Activated CD8-positive, alpha-beta T cell treated with anti-CD3 and anti-CD28 coated beads for 36 hours (primary cell): ENCODE measurements around the gene NEDD4L. TPM values are rescaled to one million over a fixed set of nuclear protein-coding genes. Genes with fewer than 3 reads are reported as not detected.

ENCODE experiments used
- ATAC-seq: fragments of 200-7000 bp; cut with Tn5 transposase; one replicate; pipeline ENCODE4 v1.10.0; 2021; ENCODE audit warnings: mild to moderate bottlenecking, moderate library complexity
- CTCF ChIA-PET: fragments of 350-600 bp; sonication (Branson Sonifier 250); formaldehyde crosslinking; loops from one replicate; lab custom pipeline; 2021; ENCODE audit warnings: antibody characterized with exemption; lab: Charles Lee
- POLR2A ChIA-PET: fragments of 350-600 bp; sonication (Branson Sonifier 250); formaldehyde crosslinking; loops from one replicate; lab custom pipeline; 2021; ENCODE audit warnings: antibody characterized with exemption; lab: Charles Lee
- DNase-seq: peaks from one replicate; pipeline ENCODE4 v3.0.0-alpha.2; 2020
- H3K27ac Mint-ChIP-seq: one replicate; pipeline ENCODE4 v1.8.0; 2021; ENCODE audit warnings: mild to moderate bottlenecking, mixed read lengths
- H3K27me3 Mint-ChIP-seq: one replicate; pipeline ENCODE4 v1.8.0; 2021; ENCODE audit warnings: mixed read lengths
- H3K36me3 Mint-ChIP-seq: one replicate; pipeline ENCODE4 v1.8.0; 2021; ENCODE audit warnings: low read depth, mixed read lengths
- H3K4me1 Mint-ChIP-seq: one replicate; pipeline ENCODE4 v1.8.0; 2021; ENCODE audit warnings: low read depth, mixed read lengths
- H3K4me3 Mint-ChIP-seq: one replicate; pipeline ENCODE4 v1.8.0; 2021; ENCODE audit warnings: mild to moderate bottlenecking, moderate library complexity, mixed read lengths
- H3K9me3 Mint-ChIP-seq: one replicate; pipeline ENCODE4 v1.8.0; 2021; ENCODE audit warnings: mixed read lengths
- intact Hi-C: fragments of 100-400 bp; cut with micrococcal nuclease; formaldehyde crosslinking; loops from one replicate; pipeline ENCODE4 v1.10.0; 2022
- total RNA-seq, 2 experiments: library from RNA; stranded (reverse); gene quantifications; one replicate each; pipeline ENCODE4 v1.2.3, GENCODE V29; 2021
- TF ChIP-seq, protein P1 (sequence below): fragments of 200-600 bp; IDR thresholded peaks from one replicate; pipeline ENCODE4 v1.8.0; 2022; ENCODE audit warnings: antibody characterized with exemption, mild to moderate bottlenecking

NEDD4L gene
- total RNA-seq, 2 experiments from 2014 or later = 7.5 to 8.5 TPM

DNA sequence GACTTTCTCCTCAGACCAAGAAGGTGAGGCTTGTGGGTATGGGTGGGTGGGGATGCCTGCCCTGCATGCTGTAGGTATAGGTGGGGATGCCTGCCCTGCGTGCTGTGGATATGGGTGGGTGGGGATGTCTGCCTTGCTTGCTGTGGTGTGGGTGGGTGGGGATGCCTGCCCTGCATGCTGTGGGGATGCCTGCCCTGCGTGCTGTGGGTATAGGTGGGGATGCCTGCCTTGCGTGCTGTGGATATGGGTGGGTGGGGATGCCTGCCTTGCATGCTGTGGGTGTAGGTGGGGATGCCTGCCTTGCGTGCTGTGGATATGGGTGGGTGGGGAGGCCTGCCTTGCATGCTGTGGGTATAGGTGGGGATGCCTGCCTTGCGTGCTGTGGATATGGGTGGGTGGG is 278.4 kb downstream of the NEDD4L start:
- Mint-ChIP-seq H3K4me1 (peaks cover 8% of the 10 kb centered on the region), H3K27ac (no peak overlapping the region), H3K27me3 (no peaks in the 10 kb centered on the region), H3K36me3 (no peaks in the 10 kb centered on the region), H3K4me3 (no peak overlapping the region), H3K9me3 (no peaks in the 10 kb centered on the region)
- ATAC-seq (no peak), DNase-seq (no peak)
- ChIA-PET CTCF (interaction anchor here (0.8 to 1.0 kb wide), 2 partner anchors 9 to 141 kb away, joined by 3 to 13 read pairs; no protein-coding TSS in a partner anchor), POLR2A (no interaction called here)
- intact Hi-C loops = no loop called here
- TF ChIP-seq, protein P1, sequence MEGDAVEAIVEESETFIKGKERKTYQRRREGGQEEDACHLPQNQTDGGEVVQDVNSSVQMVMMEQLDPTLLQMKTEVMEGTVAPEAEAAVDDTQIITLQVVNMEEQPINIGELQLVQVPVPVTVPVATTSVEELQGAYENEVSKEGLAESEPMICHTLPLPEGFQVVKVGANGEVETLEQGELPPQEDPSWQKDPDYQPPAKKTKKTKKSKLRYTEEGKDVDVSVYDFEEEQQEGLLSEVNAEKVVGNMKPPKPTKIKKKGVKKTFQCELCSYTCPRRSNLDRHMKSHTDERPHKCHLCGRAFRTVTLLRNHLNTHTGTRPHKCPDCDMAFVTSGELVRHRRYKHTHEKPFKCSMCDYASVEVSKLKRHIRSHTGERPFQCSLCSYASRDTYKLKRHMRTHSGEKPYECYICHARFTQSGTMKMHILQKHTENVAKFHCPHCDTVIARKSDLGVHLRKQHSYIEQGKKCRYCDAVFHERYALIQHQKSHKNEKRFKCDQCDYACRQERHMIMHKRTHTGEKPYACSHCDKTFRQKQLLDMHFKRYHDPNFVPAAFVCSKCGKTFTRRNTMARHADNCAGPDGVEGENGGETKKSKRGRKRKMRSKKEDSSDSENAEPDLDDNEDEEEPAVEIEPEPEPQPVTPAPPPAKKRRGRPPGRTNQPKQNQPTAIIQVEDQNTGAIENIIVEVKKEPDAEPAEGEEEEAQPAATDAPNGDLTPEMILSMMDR = no peak

DNA sequence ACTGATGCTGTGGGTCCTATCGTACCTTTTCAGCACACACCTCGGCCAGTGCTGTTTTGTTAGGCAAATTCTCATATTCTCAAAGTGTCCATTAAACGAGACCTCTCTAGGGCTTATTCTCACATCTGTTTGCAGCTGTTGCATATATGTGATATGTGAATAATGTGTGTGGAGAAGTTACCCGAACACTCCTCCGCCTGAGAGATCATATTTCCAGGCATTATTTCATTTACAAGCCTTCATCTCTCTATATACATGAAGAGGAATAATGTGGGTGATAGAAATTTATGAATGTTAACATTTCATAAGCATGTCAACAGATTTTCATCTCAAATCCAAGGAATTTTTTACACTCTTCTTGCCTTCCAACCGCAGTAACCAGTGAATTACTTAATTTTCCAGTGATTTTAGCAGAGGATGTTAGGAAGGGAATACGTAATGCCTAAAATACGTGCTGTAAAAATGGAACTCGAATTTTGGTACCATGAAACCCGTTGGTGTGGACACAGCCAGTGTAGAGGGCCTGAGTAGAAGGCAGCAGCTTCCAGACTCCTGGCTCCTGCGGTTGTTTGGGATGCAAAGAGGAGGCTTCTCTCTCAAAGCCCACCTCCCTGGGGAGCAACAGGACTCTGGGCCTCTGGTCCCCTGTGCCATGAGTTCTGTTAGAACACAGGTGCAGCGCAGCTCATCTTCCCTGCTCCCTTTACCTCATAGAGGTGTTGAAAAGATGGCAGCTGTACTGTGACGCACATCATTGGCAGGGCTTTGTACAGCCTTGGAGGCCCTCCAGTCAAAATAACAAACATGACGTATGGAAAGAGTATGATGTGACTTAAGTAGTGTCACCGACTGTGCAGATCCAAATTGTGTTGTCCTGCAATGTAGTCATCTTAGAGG is 280.1 kb downstream of the NEDD4L start:
- intact Hi-C loops = no loop called here
- ATAC-seq (no peak), DNase-seq (no peak)
- Mint-ChIP-seq H3K27ac (no peak overlapping the region), H3K36me3 (no peaks in the 10 kb centered on the region), H3K27me3 (no peaks in the 10 kb centered on the region), H3K9me3 (no peaks in the 10 kb centered on the region), H3K4me1 (peaks cover 6% of the 10 kb centered on the region), H3K4me3 (no peak overlapping the region)
- TF ChIP-seq, protein P1 = no peak
- POLR2A ChIA-PET = no interaction called here
- CTCF ChIA-PET = no interaction called here

DNA sequence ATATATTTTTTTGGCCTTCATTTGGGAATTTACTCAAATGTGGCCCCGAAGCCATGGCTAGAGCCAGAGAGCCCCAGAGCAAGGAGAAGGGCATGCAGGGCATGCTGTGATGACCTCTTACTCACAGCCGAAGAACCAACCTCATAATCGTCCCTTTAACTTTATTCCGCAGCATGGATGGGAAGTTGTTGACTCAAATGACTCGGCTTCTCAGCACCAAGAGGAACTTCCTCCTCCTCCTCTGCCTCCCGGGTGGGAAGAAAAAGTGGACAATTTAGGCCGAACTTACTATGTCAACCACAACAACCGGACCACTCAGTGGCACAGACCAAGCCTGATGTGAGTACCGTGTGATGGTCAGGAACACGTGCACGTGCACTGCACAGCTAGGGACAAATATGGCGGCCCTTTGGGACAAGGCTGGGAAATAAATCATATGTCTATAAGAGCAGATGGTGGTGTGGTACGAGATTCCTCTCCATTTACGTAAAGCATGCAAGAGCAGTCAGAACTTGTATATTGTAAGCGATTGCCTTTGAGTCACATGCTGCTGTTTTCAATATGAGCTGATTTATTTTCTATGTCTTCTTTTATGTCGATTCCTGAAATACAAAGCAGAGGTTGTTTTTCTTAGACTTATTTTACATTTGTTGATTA is 280.9 kb downstream of the NEDD4L start:
- CTCF ChIA-PET = no interaction called here
- H3K4me3 Mint-ChIP-seq = no peak overlapping the region
- POLR2A ChIA-PET = no interaction called here

DNA sequence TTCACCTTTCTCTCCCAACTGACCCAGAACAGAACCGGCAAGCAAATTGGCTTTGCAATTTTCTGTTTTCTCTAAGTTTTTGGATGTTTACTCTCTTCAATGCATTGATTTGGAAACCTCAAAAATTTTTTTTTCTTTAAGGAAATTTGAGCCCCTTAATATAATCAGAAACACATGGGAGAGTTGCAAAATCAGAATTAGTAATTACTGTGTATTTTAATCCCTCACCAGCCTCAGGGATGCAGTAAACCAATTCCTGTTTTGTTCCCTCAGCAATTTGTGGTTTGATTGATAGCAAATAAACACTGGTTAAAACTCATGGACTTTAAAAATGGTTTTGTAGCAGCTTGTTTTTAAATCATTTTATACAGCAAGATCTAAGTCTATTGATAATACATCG is 281.5 kb downstream of the NEDD4L start:
- intact Hi-C loops = no loop called here
- H3K9me3 Mint-ChIP-seq = no peaks in the 10 kb centered on the region
- peaks cover 6% of the 10 kb centered on the region for H3K4me1 Mint-ChIP-seq
- POLR2A ChIA-PET = interaction anchor here (0.7 kb wide), 1 partner anchor 9 kb away, joined by 3 read pairs; no protein-coding TSS in a partner anchor
- TF ChIP-seq, protein P1 = no peak
- H3K27ac Mint-ChIP-seq = no peak overlapping the region
- CTCF ChIA-PET = no interaction called here
- no peak for DNase-seq
- no peaks in the 10 kb centered on the region for H3K27me3 Mint-ChIP-seq
- no peak overlapping the region for H3K4me3 Mint-ChIP-seq
- ATAC-seq = no peak
- H3K36me3 Mint-ChIP-seq = no peaks in the 10 kb centered on the region

More for the DNA sequence above, 280.9 kb downstream of the NEDD4L start:
- Mint-ChIP-seq H3K36me3 (no peaks in the 10 kb centered on the region), H3K27me3 (no peaks in the 10 kb centered on the region), H3K27ac (no peak overlapping the region), H3K9me3 (no peaks in the 10 kb centered on the region), H3K4me1 (peaks cover 6% of the 10 kb centered on the region)
- TF ChIP-seq, protein P1 = no peak
- ATAC-seq (no peak), DNase-seq (no peak)
- intact Hi-C loops = no loop called here

DNA sequence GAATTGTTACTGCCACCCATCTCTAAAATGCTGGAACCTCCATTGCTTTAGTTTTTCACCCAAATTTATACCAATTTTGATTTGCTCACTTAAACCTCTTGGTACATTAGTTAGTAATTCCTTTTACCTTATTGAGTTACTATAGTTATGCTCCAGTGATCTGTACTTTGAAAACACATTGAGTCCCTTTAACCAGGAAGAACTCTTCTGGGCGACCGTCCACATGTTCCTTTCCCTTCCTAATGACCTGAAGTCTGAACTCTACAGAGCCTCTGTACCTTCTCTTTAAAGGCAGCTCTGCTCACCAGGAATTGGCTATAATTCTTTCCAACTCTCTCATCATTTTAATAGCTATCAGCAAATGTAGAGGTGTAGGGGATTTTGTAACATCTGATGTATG is 290.0 kb downstream of the NEDD4L start:
- Mint-ChIP-seq H3K4me1 (no peaks in the 10 kb centered on the region), H3K36me3 (no peaks in the 10 kb centered on the region), H3K27ac (no peak overlapping the region), H3K4me3 (no peak overlapping the region), H3K27me3 (no peaks in the 10 kb centered on the region), H3K9me3 (no peaks in the 10 kb centered on the region)
- DNase-seq = no peak
- TF ChIP-seq, protein P1 = no peak
- CTCF ChIA-PET = interaction anchor here (1.0 kb wide), 1 partner anchor 452 kb away, joined by 3 read pairs; no protein-coding TSS in a partner anchor
- POLR2A ChIA-PET = no interaction called here
- intact Hi-C loops = no loop called here
- ATAC-seq = no peak
